Epithelial cell of umbilical artery (primary cell): ENCODE results near the gene WDR90. TPM values are rescaled to one million over a fixed set of nuclear protein-coding genes. Genes with fewer than 3 reads are reported as not detected.

ENCODE experiments used
- total RNA-seq: library from RNA; depleted of rRNA; stranded (reverse); fragments of >200 nt; gene quantifications from 2 replicates; pipeline ENCODE4 v1.2.3, GENCODE V29; 2014

The WDR90 gene
- total RNA-seq, result 8.8 and 9.4 TPM in 2 replicates

DNA sequence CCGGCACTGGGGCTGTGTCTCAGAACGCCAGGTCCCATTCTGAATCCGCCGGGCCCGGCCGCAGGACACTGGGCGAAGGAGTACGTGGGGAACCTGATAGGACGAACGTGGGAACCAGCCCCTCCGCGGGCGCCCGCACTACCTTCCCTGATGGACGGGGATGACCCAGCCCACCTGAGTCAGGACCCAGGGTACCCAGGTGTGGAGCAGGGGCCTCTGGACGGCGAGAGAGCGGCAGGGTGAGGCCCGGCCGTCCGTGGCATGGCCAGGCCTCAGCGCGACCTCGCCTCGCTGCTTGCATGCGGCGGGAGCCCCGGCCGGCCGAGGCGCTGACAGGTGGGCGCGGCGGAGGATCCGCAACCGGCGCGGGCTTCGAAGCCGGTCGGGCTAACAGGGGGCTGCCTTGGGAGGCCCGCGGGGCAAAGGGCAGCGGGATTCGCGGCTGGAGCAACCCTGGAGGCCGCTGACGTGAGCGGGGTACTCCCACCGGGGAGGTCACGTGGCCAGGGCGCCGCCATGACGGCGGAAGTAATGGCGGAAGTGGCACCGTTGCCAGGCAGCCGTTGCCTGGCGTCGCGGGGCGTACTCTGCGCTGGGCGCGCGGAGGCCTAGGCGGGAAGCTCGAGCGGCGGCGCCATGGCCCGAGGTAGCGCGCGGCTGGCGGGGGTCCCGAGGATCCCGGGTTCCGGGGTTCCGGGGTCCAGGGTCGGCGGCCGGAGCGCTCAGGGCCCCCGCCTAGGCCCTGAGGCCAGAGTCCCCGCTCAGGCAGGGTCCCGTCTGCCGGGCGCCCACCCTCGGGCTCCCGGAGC is at the start of gene WDR90:
TSS of gene WDR90 (plus strand) at position 585 of the 809 bp plus-strand sequence. CDS start at position 637, 52 bp downstream.

GRCh38 chr16:630815-631405 is 18.3 kb upstream of the WDR90 start, which contains the start of gene WFIKKN1:
Gene WFIKKN1, plus strand, starts transcription at chr16:630985. Its CDS starts 269 bp downstream, at chr16:631254.

DNA sequence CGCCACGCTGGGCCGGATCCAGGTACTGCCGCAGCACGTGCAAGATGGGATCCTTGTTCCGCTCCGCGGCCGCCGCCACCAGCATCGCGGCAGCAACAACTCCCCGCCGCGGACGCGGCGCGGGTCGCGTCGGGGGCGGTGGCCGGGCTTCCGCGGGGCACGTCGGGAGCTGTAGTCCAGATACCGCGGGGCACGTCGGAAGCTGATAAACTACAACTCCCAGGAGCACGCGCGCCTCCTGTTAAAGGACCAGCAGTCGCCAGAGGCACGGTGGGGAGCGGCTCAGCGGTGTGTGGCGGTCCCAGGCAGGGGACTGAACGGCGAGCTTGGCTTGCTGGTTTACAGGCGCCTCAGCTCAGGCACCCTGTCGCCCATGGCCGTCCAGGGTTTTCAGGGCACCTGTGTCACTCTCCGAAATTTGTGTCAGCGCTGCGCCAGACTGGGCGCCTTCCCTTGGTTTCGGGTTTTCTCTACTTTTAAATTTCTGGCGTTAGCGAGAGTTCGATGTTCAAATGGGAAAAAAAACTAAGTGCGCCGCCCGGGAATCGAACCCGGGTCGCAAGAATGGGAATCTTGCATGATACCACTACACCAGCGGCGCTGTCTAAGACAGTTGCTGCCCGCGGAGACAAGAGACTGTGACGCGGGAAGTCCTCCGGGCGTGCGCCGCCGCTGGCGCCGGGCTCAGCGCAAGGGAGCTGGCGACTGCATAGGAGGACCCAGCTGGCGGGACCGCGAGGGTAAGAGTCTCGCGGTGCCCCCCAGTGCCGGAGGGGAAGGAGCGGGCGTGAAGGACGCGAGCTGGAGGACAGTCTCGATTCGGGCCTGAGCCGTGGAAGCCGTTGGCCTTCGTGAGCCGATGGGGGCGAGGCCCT is 12.7 kb upstream of the WDR90 start, which contains the start of gene METTL26:
TSS of gene METTL26 (minus strand) at position 100 of the 875 bp plus-strand sequence. CDS start at position 85, 15 bp downstream.

DNA sequence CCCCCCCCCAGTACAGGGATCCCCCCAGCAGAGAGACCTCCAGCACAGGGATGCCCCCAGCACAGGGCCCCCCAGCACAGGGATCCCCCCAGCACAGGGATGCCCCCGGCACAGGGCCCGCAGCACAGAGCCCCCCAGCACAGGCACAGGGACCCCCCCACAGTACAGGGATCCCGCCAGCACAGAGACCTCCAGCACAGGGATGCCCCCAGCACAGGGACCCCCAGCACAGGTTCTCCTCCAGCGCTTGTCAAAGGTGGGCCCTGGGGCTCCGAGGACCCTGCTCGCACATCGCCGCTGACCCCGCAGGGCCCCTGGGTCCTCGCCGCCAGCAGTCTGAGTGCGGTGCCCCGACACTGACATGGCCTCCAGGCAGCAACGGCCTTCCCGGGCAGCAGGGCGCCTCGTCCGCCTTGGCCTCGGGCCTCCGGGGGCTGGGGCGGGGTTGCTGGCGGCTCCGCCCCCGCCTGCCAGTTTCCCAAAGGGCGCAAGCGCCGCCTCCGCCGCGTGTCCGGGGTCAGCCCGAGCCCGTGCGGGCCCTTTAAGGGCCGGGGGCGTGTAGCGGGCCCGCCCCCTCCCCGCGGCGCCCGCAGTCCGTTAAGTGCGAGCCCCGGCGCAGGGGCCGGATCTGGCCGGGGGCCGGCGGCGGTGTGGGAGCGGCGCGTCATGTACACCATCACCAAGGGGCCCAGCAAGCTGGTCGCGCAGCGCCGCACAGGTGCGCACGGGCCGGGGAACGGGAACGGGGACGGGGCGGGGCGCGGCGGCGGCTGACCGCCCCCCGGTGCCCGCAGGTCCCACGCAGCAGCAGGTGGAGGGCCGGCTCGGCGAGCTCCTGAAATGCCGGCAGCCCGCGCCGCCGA is 7.6 kb upstream of the WDR90 start, which contains the start of gene MCRIP2:
TSS of gene MCRIP2 (plus strand) at position 503 of the 863 bp plus-strand sequence. CDS start at position 667, 164 bp downstream.

DNA sequence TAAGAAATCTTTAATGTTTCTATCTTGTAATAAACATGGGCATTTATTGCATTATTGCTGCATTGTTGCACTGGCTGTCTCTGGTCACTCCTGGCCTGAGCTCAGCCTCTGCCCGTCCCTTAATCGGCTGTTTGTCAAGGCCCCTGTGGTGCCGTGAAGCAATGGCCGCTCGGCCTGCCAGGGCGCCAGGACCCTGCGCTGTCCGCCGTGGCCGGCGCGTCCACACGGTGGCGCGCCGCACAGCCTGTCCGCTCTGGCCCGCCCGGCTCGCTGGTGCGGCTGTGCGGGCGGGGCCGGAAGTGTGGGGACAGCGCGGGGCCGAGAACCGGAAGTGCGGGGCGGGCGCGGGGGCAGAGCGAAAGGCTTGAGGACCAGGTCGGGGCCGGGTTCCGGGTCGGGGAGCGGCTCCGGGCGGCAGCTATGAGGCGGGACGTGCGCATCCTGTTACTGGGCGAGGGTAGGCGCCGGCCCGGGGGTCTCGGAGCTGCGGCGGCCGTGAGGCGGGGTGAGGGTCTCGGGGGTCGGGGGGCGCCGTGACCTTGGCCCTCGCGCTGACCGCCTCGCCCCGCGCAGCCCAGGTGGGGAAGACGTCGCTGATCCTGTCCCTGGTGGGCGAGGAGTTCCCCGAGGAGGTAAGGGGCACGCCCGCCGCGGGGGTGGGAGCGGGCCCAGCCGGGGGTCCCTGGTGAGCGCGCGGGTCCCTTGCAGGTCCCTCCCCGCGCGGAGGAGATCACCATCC is 18.8 kb downstream of the WDR90 start, which contains the start of gene RHOT2:
TSS of gene RHOT2 (plus strand) at position 353 of the 739 bp plus-strand sequence. CDS start at position 421, 68 bp downstream.

DNA sequence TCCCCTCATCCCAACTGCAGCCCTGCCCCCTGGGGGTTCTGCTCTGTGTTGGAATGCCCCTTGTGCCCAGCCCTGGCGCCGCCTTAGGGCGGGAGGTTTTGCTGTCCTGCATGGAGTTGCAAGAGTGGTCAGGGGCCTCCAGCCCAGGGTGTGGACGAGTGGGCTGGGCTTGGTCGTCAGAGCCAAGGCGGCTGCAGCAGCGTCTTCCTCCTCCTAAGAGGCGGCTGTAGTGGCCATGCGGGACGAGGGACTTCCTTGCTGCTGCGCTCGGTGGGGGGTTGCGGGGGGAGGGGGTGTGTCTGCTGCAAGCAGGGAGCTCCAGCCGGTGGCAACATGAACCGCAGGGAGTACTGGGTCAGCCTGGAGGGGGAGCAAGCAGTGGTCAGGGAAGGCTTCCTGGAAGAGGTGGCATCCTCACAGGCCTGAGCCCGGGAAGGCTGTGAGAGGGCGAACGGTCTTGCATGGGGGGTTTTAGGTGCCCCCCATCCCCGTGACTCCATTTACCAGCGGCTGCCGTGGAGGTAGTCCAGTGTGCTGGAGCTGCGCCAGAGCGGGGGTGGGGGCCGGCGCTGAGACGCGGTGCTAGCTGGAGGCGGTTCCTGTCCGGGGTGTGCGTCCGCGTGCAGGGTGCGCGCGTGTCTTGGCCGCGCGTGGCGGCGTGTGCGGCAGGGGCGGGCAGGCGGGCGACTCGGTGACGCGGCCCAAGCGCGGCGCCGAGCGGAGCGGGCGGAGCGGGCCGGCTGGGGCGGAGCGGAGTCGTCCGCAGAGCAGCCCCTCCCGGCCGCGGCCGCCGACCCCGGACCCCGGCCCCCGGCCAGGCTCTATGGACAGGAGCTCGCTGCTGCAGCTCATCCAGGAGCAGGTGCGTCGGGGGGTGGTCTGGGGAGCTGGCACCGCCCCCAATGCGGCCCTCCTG is 26.1 kb downstream of the WDR90 start, which contains the start of gene RHBDL1:
TSS of gene RHBDL1 (plus strand) at position 704 of the 916 bp plus-strand sequence. CDS start at position 824, 120 bp downstream.

GRCh38 chr16:679814-680624 is 30.9 kb downstream of the WDR90 start, which contains the start of gene STUB1:
Gene STUB1, plus strand, starts transcription at chr16:680410. Its CDS starts 116 bp downstream, at chr16:680526.

DNA sequence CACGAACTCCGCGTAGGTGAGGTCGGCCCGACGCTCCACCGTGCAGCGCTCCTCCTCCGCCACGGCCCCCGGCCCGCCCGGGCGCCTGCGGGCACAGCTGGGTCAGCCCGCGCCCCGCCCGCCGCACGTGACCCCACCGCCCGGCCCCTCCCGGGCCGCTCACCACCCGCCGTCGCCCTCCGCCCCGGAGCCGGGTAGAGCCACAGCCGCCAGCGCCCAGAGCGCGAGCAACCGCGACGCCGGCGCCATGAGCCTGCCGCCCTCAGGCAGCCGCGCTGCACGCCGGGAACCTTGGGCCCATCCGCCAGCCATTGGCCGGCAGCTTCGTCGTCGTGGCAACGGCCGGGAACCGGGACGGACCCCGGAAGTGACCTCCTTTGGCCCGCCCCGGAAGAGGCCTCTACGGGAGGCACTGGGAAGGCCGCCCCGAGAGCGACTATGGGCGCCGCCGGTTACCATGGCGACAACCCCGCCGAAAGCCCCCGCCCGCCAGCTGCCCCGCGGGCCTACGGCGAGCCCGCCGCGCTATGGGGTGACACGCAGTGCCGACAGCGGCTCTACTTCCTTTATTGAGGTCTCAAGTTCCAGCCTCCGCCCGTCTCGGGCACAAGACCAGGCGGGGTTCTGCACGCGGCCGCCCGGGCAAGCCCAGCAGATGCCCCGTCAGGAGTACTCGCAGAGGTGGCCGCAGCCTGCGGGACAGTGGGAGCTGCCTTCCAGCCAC is 35.1 kb downstream of the WDR90 start, which contains the start of gene JMJD8:
TSS of gene JMJD8 (minus strand) at position 264 of the 724 bp plus-strand sequence. CDS start at position 249, 15 bp downstream.

DNA sequence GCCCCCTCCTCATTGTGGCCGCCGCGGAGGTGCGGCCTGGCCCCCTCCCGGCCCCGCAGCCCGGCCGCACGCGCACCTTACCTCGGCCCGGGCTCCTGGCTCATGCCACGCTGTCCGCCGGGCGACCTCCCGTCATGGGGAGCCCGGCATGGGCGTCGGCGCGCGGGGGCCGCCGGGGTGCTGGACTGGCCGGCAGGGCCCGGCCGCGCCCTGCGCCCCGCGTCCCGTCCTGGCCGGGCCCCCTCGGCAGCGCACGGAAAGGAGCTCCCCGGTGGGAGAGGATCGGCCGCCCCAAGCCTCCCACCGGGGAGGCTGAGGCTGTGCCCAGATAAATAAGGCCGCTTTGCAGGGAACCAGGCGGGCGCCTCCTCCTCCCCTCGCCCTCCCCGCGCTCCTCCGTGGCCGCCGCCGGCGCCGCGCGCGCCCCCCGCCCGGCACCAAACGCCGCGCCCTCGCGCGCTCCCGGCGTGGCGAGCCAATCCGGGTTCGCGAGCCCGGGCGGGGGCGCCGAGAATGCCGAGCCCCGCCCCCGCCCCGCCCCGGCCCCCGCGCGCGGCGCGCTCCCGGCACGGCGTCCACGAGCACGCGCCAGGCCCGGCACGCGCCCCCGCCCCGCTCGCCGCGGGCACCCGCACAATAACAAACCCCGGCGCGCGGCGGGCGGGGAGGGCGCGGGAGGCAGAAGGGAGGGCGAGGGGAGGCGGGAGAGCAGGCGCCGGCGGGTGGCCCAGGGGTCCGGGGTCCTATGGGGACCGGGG is 56.4 kb downstream of the WDR90 start, which contains the start of gene FBXL16:
TSS of gene FBXL16 (minus strand) at position 371 of the 758 bp plus-strand sequence. CDS start 8,396 bp downstream, outside the sequence.

DNA sequence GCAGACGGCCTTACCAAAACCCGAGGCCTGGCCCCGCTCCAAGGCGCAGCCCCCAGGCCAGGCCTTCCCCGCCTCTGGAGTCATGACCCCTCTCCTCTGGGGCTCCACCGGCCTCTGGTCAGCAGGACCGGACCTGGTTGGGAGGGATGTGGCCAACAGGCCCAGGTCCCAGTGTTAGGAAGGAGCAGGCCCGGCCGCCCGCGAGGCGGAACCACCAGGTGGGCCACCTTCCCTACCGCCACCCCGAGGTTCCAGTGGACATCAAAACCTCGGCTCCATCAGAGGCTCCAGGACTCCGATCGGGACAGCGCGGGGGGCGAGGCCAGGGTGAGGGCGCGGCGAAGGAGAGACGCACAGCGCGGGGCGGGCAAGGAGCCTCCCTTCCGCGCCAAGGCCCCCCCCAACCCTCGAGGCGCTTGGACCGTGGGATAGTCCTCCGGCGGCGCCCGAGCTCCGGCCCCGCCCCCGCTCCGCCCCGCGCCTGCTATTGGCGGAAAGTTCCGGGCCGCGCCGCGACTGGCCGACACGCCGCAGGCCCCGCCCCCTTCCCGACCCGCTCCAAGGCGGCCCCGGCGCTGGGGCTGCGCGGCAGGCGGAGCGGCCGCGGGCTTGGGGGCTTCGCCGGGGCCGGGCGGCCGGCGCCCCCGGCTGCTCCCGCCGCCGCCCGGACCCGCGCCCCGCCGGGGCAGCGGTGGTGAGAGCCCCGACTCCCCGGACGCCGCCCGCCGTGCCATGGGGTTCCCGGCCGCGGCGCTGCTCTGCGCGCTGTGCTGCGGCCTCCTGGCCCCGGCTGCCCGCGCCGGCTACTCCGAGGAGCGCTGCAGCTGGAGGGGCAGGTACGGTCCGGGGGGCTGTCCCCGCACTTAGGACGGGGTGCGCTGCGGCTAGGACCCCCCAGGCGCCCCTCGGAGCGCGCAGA is 65.7 kb downstream of the WDR90 start, which contains the start of gene METRN:
TSS of gene METRN (plus strand) at position 561 of the 919 bp plus-strand sequence. CDS start at position 733, 172 bp downstream.

Other genes starting within 250 kb of the WDR90 start
- 9.0 and 17.5 TPM in 2 replicates for gene DECR2, start 247.5 kb upstream of the WDR90 start, total RNA-seq
- gene RAB11FIP3, start 223.7 kb upstream of the WDR90 start, total RNA-seq, result 23.4 and 24.8 TPM in 2 replicates
- gene CAPN15, start 121.7 kb upstream of the WDR90 start, total RNA-seq, result 30.2 and 41.9 TPM in 2 replicates
- gene PRR35, start 89.0 kb upstream of the WDR90 start, total RNA-seq, result under 0.01 TPM in 1 of 2 replicates, not detected in the other
- 1.6 and 2.0 TPM in 2 replicates for gene NHLRC4, start 82.4 kb upstream of the WDR90 start, total RNA-seq
- 23.1 and 24.2 TPM in 2 replicates for gene PIGQ, start 79.4 kb upstream of the WDR90 start, total RNA-seq
- 8.4 and 11.1 TPM in 2 replicates for gene RAB40C, start 59.3 kb upstream of the WDR90 start, total RNA-seq
- 0.15 TPM in 1 of 2 replicates, not detected in the other for gene WFIKKN1, start 18.4 kb upstream of the WDR90 start, total RNA-seq
- 68.7 and 115 TPM in 2 replicates for gene METTL26, start 13.1 kb upstream of the WDR90 start, total RNA-seq
- 22.6 and 23.7 TPM in 2 replicates for gene MCRIP2, start 7.5 kb upstream of the WDR90 start, total RNA-seq
- 32.1 and 35.7 TPM in 2 replicates for gene RHOT2, start 18.8 kb downstream of the WDR90 start, total RNA-seq
- gene RHBDL1, start 26.3 kb downstream of the WDR90 start, total RNA-seq, result 0.30 and 0.65 TPM in 2 replicates
- gene STUB1, start 31.0 kb downstream of the WDR90 start, total RNA-seq, result 139 and 144 TPM in 2 replicates
- 22.0 and 29.6 TPM in 2 replicates for gene JMJD8, start 35.0 kb downstream of the WDR90 start, total RNA-seq
- 2.6 TPM in 2 replicates for gene WDR24, start 41.0 kb downstream of the WDR90 start, total RNA-seq
- 0.32 TPM in 1 of 2 replicates, not detected in the other for gene FBXL16, start 56.4 kb downstream of the WDR90 start, total RNA-seq
- 15.5 and 41.9 TPM in 2 replicates for gene METRN, start 65.8 kb downstream of the WDR90 start, total RNA-seq
- gene ANTKMT, start 71.8 kb downstream of the WDR90 start, total RNA-seq, result 38.3 and 43.9 TPM in 2 replicates
- 0.15 and 1.3 TPM in 2 replicates for gene CCDC78, start 77.1 kb downstream of the WDR90 start, total RNA-seq
- 3.6 and 12.0 TPM in 2 replicates for gene HAGHL, start 77.7 kb downstream of the WDR90 start, total RNA-seq
- 27.3 and 33.6 TPM in 2 replicates for gene CIAO3, start 91.6 kb downstream of the WDR90 start, total RNA-seq
- not detected in 2 replicates for gene MSLN, start 111.4 kb downstream of the WDR90 start, total RNA-seq
- 35.4 and 37.1 TPM in 2 replicates for gene RPUSD1, start 139.0 kb downstream of the WDR90 start, total RNA-seq
- 13.6 and 22.2 TPM in 2 replicates for gene CHTF18, start 139.3 kb downstream of the WDR90 start, total RNA-seq
- not detected in 2 replicates for gene GNG13, start 151.4 kb downstream of the WDR90 start, total RNA-seq